ENCODE results near the gene BANK1.

DNA sequence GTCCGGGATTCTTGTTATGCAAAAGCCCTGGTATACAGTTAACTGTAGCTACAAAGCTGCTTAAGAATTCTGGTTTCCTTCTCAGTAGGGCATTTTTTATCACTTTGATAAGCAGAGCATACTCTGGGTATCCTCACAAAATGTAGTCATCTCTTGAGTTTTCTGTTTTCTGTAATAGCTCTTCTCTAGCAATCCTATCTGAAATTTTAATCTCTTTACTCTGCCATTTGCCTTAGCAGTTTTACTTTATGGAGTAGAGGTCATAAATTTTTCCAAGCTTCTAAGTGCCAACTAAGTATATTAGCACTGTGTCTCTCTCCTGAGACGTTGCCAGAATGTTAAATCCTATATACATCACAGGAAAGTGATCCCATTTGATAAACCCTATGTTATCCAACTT, 28.0 kb upstream of the BANK1 start:
- no peak for TF ChIP-seq MAX (IDR thresholded peaks at IDR 0.05)
- TF ChIP-seq TAF1 (IDR thresholded peaks at IDR 0.05; ENCODE audit: low read depth), result no peak
- TF ChIP-seq, protein P1, sequence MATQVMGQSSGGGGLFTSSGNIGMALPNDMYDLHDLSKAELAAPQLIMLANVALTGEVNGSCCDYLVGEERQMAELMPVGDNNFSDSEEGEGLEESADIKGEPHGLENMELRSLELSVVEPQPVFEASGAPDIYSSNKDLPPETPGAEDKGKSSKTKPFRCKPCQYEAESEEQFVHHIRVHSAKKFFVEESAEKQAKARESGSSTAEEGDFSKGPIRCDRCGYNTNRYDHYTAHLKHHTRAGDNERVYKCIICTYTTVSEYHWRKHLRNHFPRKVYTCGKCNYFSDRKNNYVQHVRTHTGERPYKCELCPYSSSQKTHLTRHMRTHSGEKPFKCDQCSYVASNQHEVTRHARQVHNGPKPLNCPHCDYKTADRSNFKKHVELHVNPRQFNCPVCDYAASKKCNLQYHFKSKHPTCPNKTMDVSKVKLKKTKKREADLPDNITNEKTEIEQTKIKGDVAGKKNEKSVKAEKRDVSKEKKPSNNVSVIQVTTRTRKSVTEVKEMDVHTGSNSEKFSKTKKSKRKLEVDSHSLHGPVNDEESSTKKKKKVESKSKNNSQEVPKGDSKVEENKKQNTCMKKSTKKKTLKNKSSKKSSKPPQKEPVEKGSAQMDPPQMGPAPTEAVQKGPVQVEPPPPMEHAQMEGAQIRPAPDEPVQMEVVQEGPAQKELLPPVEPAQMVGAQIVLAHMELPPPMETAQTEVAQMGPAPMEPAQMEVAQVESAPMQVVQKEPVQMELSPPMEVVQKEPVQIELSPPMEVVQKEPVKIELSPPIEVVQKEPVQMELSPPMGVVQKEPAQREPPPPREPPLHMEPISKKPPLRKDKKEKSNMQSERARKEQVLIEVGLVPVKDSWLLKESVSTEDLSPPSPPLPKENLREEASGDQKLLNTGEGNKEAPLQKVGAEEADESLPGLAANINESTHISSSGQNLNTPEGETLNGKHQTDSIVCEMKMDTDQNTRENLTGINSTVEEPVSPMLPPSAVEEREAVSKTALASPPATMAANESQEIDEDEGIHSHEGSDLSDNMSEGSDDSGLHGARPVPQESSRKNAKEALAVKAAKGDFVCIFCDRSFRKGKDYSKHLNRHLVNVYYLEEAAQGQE (IDR thresholded peaks at IDR 0.05; ENCODE audit: low read depth), result no peak
- TF ChIP-seq CREB1 (IDR thresholded peaks at IDR 0.05; ENCODE audit: low read depth), result no peak
- TF ChIP-seq YY1 (IDR thresholded peaks at IDR 0.05; ENCODE audit: low read depth), result no peak
- TF ChIP-seq CEBPB (IDR thresholded peaks at IDR 0.05), result no peak

Measured in Ishikawa (cell line).